Loucy (cell line): Measurements from ENCODE around the gene CACNG5.

ENCODE experiments used
- H2AFZ ChIP-seq: fragments of 200-600 bp; sonication (generic); 2 replicates; pipeline ENCODE4 v1.6.0; 2016; ENCODE audit warnings: antibody characterized with exemption, mild to moderate bottlenecking, low read length, moderate library complexity
- H3F3A ChIP-seq: fragments of 200-600 bp; 2 replicates; pipeline ENCODE4 v1.6.0; 2016; ENCODE audit warnings: antibody characterized with exemption, low read depth, mild to moderate bottlenecking
- H3K27me3 ChIP-seq: fragments of 200-600 bp; sonication (generic); 2 replicates; pipeline ENCODE4 v1.6.1; 2014; ENCODE audit warnings: low read length, mild to moderate bottlenecking; ENCODE audit not compliant: insufficient read depth, poor library complexity, severe bottlenecking
- H3K36me3 ChIP-seq: fragments of 200-600 bp; sonication (generic); 2 replicates; pipeline ENCODE4 v1.6.1; 2016; ENCODE audit warnings: low read length; ENCODE audit not compliant: insufficient read depth
- H3K4me1 ChIP-seq: fragments of 200-600 bp; sonication (generic); 2 replicates; pipeline ENCODE4 v1.5.1; 2014; ENCODE audit warnings: low read length, mild to moderate bottlenecking; ENCODE audit not compliant: insufficient read depth, poor library complexity, severe bottlenecking
- H3K4me2 ChIP-seq: fragments of 200-600 bp; sonication (generic); 2 replicates; pipeline ENCODE4 v1.6.0; 2014; ENCODE audit warnings: antibody characterized with exemption, low read length, low read depth, mild to moderate bottlenecking; ENCODE audit not compliant: poor library complexity, severe bottlenecking
- H3K4me3 ChIP-seq: fragments of 200-600 bp; sonication (generic); 2 replicates; pipeline ENCODE4 v1.5.1; 2014; ENCODE audit warnings: low read length, mild to moderate bottlenecking, mixed read lengths; ENCODE audit not compliant: poor library complexity, severe bottlenecking
- H3K79me2 ChIP-seq: fragments of 200-600 bp; sonication (generic); 2 replicates; pipeline ENCODE4 v1.6.1; 2014; ENCODE audit warnings: low read length; ENCODE audit not compliant: insufficient read depth
- H3K9ac ChIP-seq: fragments of 200-600 bp; sonication (generic); 2 replicates; pipeline ENCODE4 v1.6.0; 2014; ENCODE audit warnings: mild to moderate bottlenecking, low read depth, low read length, moderate library complexity; ENCODE audit not compliant: poor library complexity, severe bottlenecking
- H3K9me2 ChIP-seq: fragments of 200-600 bp; sonication (generic); replicated peaks from 2 replicates; pipeline ENCODE4 v1.6.1; 2016; ENCODE audit warnings: low read depth, low read length, mixed read lengths
- H3K9me3 ChIP-seq: fragments of 200-600 bp; sonication (generic); 2 replicates; pipeline ENCODE4 v1.6.1; 2014; ENCODE audit warnings: mild to moderate bottlenecking, antibody characterized with exemption, low read length, low read depth; ENCODE audit not compliant: insufficient read depth
- H4K20me1 ChIP-seq: fragments of 200-600 bp; sonication (generic); 2 replicates; pipeline ENCODE4 v1.6.0; 2014; ENCODE audit warnings: antibody characterized with exemption, low read length, mild to moderate bottlenecking; ENCODE audit not compliant: insufficient read depth, poor library complexity, severe bottlenecking
- EZH2phosphoT487 ChIP-seq: fragments of 200-600 bp; IDR thresholded peaks from 2 replicates; pipeline ENCODE4 v1.6.1; 2018; ENCODE audit warnings: antibody characterized with exemption, mild to moderate bottlenecking, moderate library complexity, borderline replicate concordance
- TF ChIP-seq, protein P1 (sequence below): fragments of 200-600 bp; sonication (generic); conservative IDR thresholded peaks from 2 replicates; pipeline ENCODE4 v1.5.1; 2014; ENCODE audit warnings: mild to moderate bottlenecking, antibody characterized with exemption, low read length

CACNG5 gene

DNA sequence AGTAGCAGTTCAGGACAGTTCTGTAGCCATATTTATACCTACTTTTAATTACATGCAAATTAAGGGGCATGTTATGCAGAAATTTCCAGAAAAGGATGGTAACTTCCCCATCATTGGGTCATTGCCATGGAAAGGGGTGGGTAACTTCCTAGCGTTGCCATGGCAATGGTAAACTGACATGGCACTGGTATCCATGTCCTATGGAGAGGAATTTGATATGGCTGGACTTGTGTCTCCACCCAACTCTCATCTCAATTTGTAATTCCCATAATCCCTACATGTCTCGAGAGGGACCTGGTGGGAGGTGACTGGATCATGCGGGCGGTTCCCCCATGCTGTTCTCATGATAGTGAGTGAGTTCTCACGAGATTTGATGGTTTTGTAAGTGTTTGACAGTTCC lies 94.0 kb downstream of the CACNG5 start:
- Histone ChIP-seq H3K36me3 (no peaks in the 10 kb centered on the region), H3F3A (no peaks in the 10 kb centered on the region), H3K79me2 (no peaks in the 10 kb centered on the region), H3K9me2 (no peaks in the 10 kb centered on the region), H3K9me3 (no peaks in the 10 kb centered on the region), H3K9ac (no peak overlapping the region), H3K27me3 (no peaks in the 10 kb centered on the region), H3K4me3 (no peak overlapping the region), H4K20me1 (no peaks in the 10 kb centered on the region), H3K4me2 (no peak overlapping the region), H2AFZ (no peak overlapping the region), H3K4me1 (no peaks in the 10 kb centered on the region)
- TF ChIP-seq, protein P1, sequence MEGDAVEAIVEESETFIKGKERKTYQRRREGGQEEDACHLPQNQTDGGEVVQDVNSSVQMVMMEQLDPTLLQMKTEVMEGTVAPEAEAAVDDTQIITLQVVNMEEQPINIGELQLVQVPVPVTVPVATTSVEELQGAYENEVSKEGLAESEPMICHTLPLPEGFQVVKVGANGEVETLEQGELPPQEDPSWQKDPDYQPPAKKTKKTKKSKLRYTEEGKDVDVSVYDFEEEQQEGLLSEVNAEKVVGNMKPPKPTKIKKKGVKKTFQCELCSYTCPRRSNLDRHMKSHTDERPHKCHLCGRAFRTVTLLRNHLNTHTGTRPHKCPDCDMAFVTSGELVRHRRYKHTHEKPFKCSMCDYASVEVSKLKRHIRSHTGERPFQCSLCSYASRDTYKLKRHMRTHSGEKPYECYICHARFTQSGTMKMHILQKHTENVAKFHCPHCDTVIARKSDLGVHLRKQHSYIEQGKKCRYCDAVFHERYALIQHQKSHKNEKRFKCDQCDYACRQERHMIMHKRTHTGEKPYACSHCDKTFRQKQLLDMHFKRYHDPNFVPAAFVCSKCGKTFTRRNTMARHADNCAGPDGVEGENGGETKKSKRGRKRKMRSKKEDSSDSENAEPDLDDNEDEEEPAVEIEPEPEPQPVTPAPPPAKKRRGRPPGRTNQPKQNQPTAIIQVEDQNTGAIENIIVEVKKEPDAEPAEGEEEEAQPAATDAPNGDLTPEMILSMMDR: no peak
- TF ChIP-seq EZH2phosphoT487: no peak

DNA sequence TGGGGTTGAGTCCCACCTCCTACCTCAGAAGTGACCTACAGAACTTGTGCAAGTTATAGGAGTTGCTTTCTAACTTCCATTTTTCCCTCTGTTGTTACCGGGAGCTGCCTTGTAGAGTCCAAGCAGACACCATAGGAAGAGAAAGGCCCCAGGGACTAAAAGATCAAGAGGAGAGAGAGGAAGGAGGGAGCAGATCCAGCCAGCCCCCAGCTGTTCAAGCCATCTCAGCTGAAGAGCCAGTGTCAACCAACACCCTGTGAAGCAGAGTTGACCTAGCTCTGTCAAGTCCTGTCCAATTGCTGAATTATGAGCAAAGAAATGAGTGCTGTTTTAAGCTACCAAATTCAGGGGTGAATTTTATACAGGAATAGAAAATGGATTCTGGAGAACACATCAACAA lies 94.7 kb downstream of the CACNG5 start:
- H3K4me2 ChIP-seq: no peak overlapping the region
- H3K79me2 ChIP-seq: no peaks in the 10 kb centered on the region
- H3K4me1 ChIP-seq: no peaks in the 10 kb centered on the region
- H3K27me3 ChIP-seq: no peaks in the 10 kb centered on the region
- no peaks in the 10 kb centered on the region for H3K36me3 ChIP-seq
- H4K20me1 ChIP-seq: no peaks in the 10 kb centered on the region
- TF ChIP-seq EZH2phosphoT487: no peak
- TF ChIP-seq, protein P1: no peak
- no peak overlapping the region for H2AFZ ChIP-seq
- H3K9ac ChIP-seq: no peak overlapping the region
- no peaks in the 10 kb centered on the region for H3F3A ChIP-seq
- H3K9me2 ChIP-seq: no peaks in the 10 kb centered on the region
- no peak overlapping the region for H3K4me3 ChIP-seq
- no peaks in the 10 kb centered on the region for H3K9me3 ChIP-seq

- no peaks in the 10 kb centered on the region for H4K20me1 ChIP-seq
- TF ChIP-seq, protein P1: no peak
- no peak for TF ChIP-seq EZH2phosphoT487
- H3K4me2 ChIP-seq: no peak overlapping the region
- H3F3A ChIP-seq: no peaks in the 10 kb centered on the region
- H3K9me2 ChIP-seq: no peaks in the 10 kb centered on the region
- H3K79me2 ChIP-seq: no peaks in the 10 kb centered on the region
- H3K4me3 ChIP-seq: no peak overlapping the region
- H3K4me1 ChIP-seq: no peaks in the 10 kb centered on the region
- no peak overlapping the region for H3K9ac ChIP-seq
- H3K36me3 ChIP-seq: no peaks in the 10 kb centered on the region
- no peak overlapping the region for H2AFZ ChIP-seq
- H3K27me3 ChIP-seq: no peaks in the 10 kb centered on the region
- H3K9me3 ChIP-seq: no peaks in the 10 kb centered on the region
Measured at GRCh38 chr17:66930933-66931332, 96.0 kb downstream of the CACNG5 start.
